GM12872 (cell line): Measurements from ENCODE around the gene CD82.

ENCODE experiments used
- TF ChIP-seq, protein P1 (sequence below): IDR thresholded peaks from 3 replicates; pipeline ENCODE4 v1.5.1; 2011; ENCODE audit warnings: low read depth, mild to moderate bottlenecking, low read length, moderate library complexity; ENCODE audit not compliant: insufficient read depth

The CD82 gene

GRCh38 chr11:44607987-44608386, 42.5 kb downstream of the CD82 start:
- TF ChIP-seq, protein P1, sequence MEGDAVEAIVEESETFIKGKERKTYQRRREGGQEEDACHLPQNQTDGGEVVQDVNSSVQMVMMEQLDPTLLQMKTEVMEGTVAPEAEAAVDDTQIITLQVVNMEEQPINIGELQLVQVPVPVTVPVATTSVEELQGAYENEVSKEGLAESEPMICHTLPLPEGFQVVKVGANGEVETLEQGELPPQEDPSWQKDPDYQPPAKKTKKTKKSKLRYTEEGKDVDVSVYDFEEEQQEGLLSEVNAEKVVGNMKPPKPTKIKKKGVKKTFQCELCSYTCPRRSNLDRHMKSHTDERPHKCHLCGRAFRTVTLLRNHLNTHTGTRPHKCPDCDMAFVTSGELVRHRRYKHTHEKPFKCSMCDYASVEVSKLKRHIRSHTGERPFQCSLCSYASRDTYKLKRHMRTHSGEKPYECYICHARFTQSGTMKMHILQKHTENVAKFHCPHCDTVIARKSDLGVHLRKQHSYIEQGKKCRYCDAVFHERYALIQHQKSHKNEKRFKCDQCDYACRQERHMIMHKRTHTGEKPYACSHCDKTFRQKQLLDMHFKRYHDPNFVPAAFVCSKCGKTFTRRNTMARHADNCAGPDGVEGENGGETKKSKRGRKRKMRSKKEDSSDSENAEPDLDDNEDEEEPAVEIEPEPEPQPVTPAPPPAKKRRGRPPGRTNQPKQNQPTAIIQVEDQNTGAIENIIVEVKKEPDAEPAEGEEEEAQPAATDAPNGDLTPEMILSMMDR, result no peak

DNA sequence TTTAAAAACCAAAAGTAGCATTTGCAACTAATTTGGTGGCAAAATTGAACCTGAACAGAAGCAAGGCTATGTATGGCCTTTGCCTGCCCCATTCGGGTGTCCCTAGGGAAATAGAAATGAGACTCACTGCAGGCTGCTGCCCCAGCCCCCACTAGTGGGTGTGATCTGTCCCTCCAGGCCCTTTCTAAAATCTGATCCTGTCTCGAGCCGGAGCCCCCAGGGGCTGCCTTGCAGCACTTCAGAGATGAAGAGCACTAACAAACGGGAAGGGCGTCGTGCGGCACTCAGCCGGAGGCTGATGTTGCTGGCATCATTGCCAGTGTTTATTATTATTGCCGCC, 43.2 kb downstream of the CD82 start:
- TF ChIP-seq, protein P1, result no peak

- TF ChIP-seq, protein P1, result no peak
Observed at GRCh38 chr11:44608991-44609782, 43.7 kb downstream of the CD82 start.

DNA sequence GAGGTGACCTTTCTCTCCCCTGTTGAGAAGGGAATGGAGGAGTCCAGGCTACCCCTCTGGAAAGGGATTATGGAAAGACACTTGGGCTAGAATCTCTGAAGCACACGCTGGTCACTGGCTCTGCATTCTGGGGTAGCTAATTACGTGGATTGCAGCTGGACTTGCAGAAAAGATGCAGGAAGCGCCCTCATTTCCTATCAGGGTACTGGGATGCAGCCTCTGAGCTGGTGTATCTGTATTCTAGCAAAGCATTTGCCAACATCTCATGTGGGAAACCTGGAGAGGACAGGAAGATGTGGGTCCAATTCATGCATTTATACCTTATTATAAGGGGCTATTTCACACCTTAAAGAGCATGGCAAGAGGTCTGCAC, 44.3 kb downstream of the CD82 start:
- TF ChIP-seq, protein P1, result no peak

DNA sequence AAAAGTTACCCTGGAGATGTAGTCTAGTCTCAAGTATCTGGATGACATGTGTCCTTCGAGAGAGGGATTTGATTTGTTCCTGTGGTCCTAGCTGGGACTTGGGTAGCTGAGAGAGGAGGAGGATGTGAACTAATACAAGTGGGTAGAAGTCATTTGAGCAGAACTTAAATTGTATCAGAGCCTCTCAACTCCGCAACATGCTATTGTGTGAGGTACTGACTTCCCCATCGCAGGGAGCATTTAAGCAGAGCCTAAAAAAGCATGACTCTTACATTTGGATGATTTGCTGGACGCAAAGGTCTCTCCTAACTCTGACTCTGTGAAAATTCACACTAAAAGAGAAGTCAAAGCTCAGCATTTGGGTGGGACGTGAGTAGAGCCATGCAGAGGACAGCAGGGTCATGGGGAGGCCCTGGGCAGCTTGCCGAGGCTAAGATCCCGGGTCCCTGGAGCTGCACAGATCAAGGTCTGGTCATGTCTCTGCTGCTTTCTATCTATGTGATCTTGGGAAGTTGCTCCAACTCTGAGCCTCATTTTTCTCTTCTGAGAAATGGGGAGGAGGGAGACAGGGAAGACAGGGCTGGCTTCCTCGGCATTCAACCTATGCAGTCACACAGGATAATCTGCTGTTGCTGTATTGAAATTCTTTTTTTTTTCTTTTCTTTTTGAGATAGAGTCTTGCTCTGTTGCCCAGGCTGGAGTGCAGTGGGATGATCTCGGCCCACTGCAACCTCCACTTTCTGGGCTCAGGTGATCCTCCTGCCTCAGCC, 44.9 kb downstream of the CD82 start:
- TF ChIP-seq, protein P1, result no peak

DNA sequence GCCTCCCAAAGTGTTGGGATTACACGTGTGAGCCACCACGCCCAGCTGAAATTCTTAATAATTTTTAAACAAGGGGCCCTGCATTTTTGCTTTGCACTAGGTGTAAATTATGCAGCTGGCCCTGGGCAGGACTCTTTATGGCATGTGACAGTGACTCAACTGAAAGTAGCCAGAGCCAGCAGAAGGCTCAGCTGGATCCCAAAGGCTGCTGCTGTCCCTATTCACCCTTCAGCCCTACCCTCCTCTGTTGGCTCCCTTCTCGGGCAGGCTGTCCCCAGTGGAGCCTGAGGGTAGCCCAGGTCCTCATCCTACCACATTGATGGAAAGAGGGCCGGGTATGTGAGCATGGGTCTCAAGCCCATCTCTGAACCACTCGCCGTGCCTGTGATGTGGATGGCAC, 45.6 kb downstream of the CD82 start:
- TF ChIP-seq, protein P1, result no peak

DNA sequence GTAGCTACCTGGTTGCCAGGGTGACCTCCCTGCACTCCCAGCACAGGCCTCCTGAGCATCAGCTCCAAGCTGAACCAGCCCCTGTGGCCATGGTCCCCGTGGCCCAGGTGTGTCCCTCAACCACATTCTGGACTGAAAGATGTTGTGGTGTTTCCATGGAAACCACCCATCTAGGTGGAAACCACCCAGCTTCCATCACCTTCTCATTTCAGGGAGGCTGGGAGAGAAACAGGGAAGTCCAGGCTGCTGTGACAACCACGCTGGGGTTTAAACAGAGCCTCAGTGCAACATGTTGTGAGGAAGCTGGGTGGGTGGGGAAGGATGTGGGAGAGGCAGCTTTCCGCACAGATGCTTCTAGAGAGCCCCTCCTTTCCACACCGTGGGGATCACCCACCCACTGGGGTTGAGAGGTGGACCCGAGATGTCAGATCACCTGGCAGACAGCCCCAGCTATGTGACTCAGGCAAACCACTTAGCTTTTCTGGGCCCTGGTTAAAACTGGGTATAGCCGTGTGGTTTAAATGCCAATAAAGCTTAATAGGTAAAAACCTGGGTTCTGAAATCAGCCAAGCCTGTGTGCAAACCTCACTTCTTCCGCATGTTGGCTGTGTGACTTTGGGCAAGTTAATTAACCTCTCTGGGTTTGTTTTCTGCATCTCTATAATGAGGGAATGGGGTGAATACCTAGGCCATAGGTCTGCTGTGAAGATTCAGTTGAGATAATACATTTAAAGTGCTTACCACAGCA, 46.4 kb downstream of the CD82 start:
- TF ChIP-seq, protein P1, result no peak
